Pancreas (tissue), 10 donors: ENCODE measurements around the gene C15orf39. TPM values are rescaled to one million over a fixed set of nuclear protein-coding genes. Genes with fewer than 3 reads are reported as not detected.
A peak's percentile ranks its signal among the peaks of the same experiment; 100 is the strongest.

ENCODE experiments used
- ATAC-seq, 4 donors: fragments of 200-7000 bp; cut with Tn5 transposase; one replicate each; pipeline versions ENCODE4 v1.8.0 to v1.9.1; 2020; ENCODE audit warnings: mild to moderate bottlenecking in 4 of 4, moderate library complexity in 4 of 4
- DNase-seq, 6 donors: peaks; one replicate each; pipeline ENCODE4 v3.0.0-alpha.2; 2020
- FAIRE-seq: peaks from 2 replicates; lab custom pipeline; 2012; peaks lifted over from hg19 to GRCh38; lab: Jason Lieb, UNC
- H3K27ac ChIP-seq, 4 donors: fragments of 200-600 bp; sonication (generic); 1 replicate in 3 of 4; 2 replicates in 1 of 4; pipeline versions ENCODE4 v1.5.0 to v1.8.0; 2020
- H3K27me3 ChIP-seq, 4 donors: fragments of 200-600 bp; one replicate each; pipeline ENCODE4 v1.8.0; 2021
- H3K36me3 ChIP-seq, 3 donors: fragments of 200-600 bp; sonication (generic) in 1 of 3; one replicate each; pipeline versions ENCODE4 v1.5.0 to v1.8.0; 2020 to 2021
- H3K4me1 ChIP-seq, 3 donors: fragments of 200-600 bp; one replicate each; pipeline ENCODE4 v1.8.0; 2021
- H3K4me3 ChIP-seq, 4 donors: fragments of 200-600 bp; sonication (generic) in 2 of 4; one replicate each; pipeline versions ENCODE4 v1.5.0 to v1.8.0; 2020 to 2021
- H3K9me3 ChIP-seq, 4 donors: fragments of 200-600 bp; one replicate each; pipeline ENCODE4 v1.8.0; 2021
- CTCF ChIP-seq, 4 donors: fragments of 200-600 bp; sonication (generic) in 3 of 4; IDR thresholded peaks; one replicate each; pipeline versions ENCODE4 v1.5.0 to v1.8.0; 2021; ENCODE audit warnings: antibody characterized with exemption in 4 of 4
- WGBS, 2 donors: extraction: QIAGEN DNeasy Blood & Tissue Kit; methylation state at CpG; one replicate each; pipeline ENCODE4 v1.1.7; 2013; 5-methylcytosine and 5-hydroxymethylcytosine counted together
- intact Hi-C, 3 donors: fragments of 100-400 bp; cut with DNase I; formaldehyde crosslinking; loops; one replicate each; pipeline versions ENCODE4 v1.11.1 to v1.14.2; 2022
- polyA plus RNA-seq, 2 donors: library from polyadenylated mRNA; stranded (reverse); fragments of 200-250 nt; gene quantifications; one replicate each; pipeline ENCODE4 v1.2.3, GENCODE V29; 2013
- total RNA-seq, 6 donors: library from RNA; stranded (reverse); fragmentation: NEBNext Ultra II Directional in 4 of 6; extraction: Animal tissue kit (Norgen Biotek cat#: 25700) in 4 of 6; gene quantifications; one replicate each; pipeline versions ENCODE4 v1.2.1 to v1.2.4, GENCODE V29; 2021 to 2023
- donor health status: healthy with polysubstance abuse.
- donor health status: DM: no; HTN: no; CAD: no; lungs with moderate emphysema.
- donor health status: DM: no; HTN: no; CAD: no.
- donor health status: control.
- donor health status: control.
- donor health status: Bipolar disorder and iron deficiency.
- donor health status: DM: yes; HTN: yes; CAD: no.
- donor health status: DM: no; HTN: no; CAD: no.
- donor health status: DM: no; HTN: no; CAD: no.
- donor health status: DM: yes; HTN: yes; CAD: no.

Gene C15orf39
- total and polyA plus RNA-seq, 8 donors = 7.9 to 27.4 (median 12.7) TPM

- peak overlapping the region in 2 of 4 donors; percentile 20 to 26 for H3K4me3 ChIP-seq
- intact Hi-C loops = no loop called here
- H3K27ac ChIP-seq = peak overlapping the region; percentile 45 to 77 (median 52)
- H3K4me1 ChIP-seq = peaks cover 6 to 32% (median 9%) of the 10 kb centered on the region in 3 donors
- TF ChIP-seq CTCF (IDR thresholded peaks at IDR 0.05) = no peak
- DNase-seq (peak in 2 of 6 donors; percentile 39 to 60), FAIRE-seq (no peak), ATAC-seq (peak; percentile 20 to 62 (median 57))
- no peaks in the 10 kb centered on the region for H3K9me3 ChIP-seq
- no peaks in the 10 kb centered on the region for H3K36me3 ChIP-seq
- 28 to 29% methylated on average over 37 to 53 of the region's 53 CpGs for WGBS, 2 donors
- H3K27me3 ChIP-seq = no peaks in the 10 kb centered on the region
Observed at GRCh38 chr15:75178171-75178937, 23.3 kb upstream of the C15orf39 start.

- Histone ChIP-seq H3K27ac (peak overlapping the region; percentile 45 to 77 (median 52)), H3K4me3 (peak overlapping the region in 2 of 4 donors; percentile 20 to 26)
- no peak for FAIRE-seq
Observed at GRCh38 chr15:75178938-75179745, 22.5 kb upstream of the C15orf39 start.

GRCh38 chr15:75179746-75180140, 21.9 kb upstream of the C15orf39 start:
- TF ChIP-seq CTCF (IDR thresholded peaks at IDR 0.05) = no peak
- H3K27me3 ChIP-seq = no peaks in the 10 kb centered on the region
- H3K27ac ChIP-seq = peak overlapping the region in 1 of 4 donors; percentile 77
- no peaks in the 10 kb centered on the region for H3K36me3 ChIP-seq
- ATAC-seq = no peak
- H3K9me3 ChIP-seq = no peaks in the 10 kb centered on the region
- no peak for DNase-seq
- WGBS, 2 donors = 68 to 74% methylated on average over 4 of the region's 4 CpGs
- H3K4me1 ChIP-seq = peaks cover 6 to 32% (median 9%) of the 10 kb centered on the region in 3 donors
- intact Hi-C loops = no loop called here
- H3K4me3 ChIP-seq = no peak overlapping the region
- FAIRE-seq = no peak

More at GRCh38 chr15:75178938-75179745, 22.5 kb upstream of the C15orf39 start:
- H3K9me3 ChIP-seq = no peaks in the 10 kb centered on the region
- H3K27me3 ChIP-seq = no peaks in the 10 kb centered on the region
- DNase-seq = no peak
- intact Hi-C loops = no loop called here
- H3K36me3 ChIP-seq = no peaks in the 10 kb centered on the region
- peak in 1 of 4 donors; percentile 2 for ATAC-seq
- WGBS, 2 donors = 70 to 75% methylated on average over 20 of the region's 20 CpGs
- no peak for TF ChIP-seq CTCF (IDR thresholded peaks at IDR 0.05)
- peaks cover 6 to 32% (median 9%) of the 10 kb centered on the region in 3 donors for H3K4me1 ChIP-seq

GRCh38 chr15:75181780-75182179, 19.9 kb upstream of the C15orf39 start:
- DNase-seq = no peak
- intact Hi-C loops = no loop called here
- Histone ChIP-seq H3K27me3 (no peaks in the 10 kb centered on the region), H3K4me3 (no peak overlapping the region), H3K9me3 (no peaks in the 10 kb centered on the region), H3K4me1 (peaks cover 6 to 21% (median 9%) of the 10 kb centered on the region in 3 donors), H3K36me3 (no peaks in the 10 kb centered on the region), H3K27ac (peak overlapping the region in 2 of 4 donors; percentile 44 to 50)
- no peak for TF ChIP-seq CTCF (IDR thresholded peaks at IDR 0.05)
- 8 to 9% methylated on average over 5 of the region's 5 CpGs for WGBS, 2 donors
- no peak for FAIRE-seq
- ATAC-seq = peak in 1 of 4 donors; percentile 52
